Kidney (tissue), 14 donors: ENCODE measurements around the gene LACRT. TPM values are rescaled to one million over a fixed set of nuclear protein-coding genes. Genes with fewer than 3 reads are reported as not detected.

Source experiments
- DNase-seq, 5 donors: peaks; one replicate each; pipeline ENCODE4 v3.0.0-alpha.2; 2013 to 2020
- FAIRE-seq: peaks from 2 replicates; lab custom pipeline; 2012; peaks lifted over from hg19 to GRCh38; lab: Jason Lieb, UNC
- H3K27ac ChIP-seq, 2 donors: one replicate each; pipeline ENCODE4 v1.7.0; 2013; ENCODE audit warnings: low read depth in 2 of 2, low read length in 2 of 2, inconsistent platforms in 1 of 2
- H3K27me3 ChIP-seq: one replicate; pipeline ENCODE4 v1.7.1; 2013; ENCODE audit warnings: low read length, inconsistent platforms; ENCODE audit not compliant: control insufficient read depth, insufficient read depth
- H3K36me3 ChIP-seq, 3 donors: one replicate each; pipeline versions ENCODE4 v1.7.0 to v1.7.1; 2013; ENCODE audit warnings: low read length in 3 of 3, control low read depth in 1 of 3, inconsistent platforms in 1 of 3; ENCODE audit not compliant: insufficient read depth in 3 of 3, control insufficient read depth in 2 of 3
- H3K4me1 ChIP-seq, 3 donors: one replicate each; pipeline versions ENCODE4 v1.7.0 to v1.7.1; 2013; ENCODE audit warnings: low read length in 3 of 3, inconsistent platforms in 1 of 3, low read depth in 1 of 3; ENCODE audit not compliant: control insufficient read depth in 2 of 3, insufficient read depth in 2 of 3
- H3K4me3 ChIP-seq, 3 donors: one replicate each; pipeline versions ENCODE4 v1.7.0 to v1.8.1; 2013; ENCODE audit warnings: low read length in 3 of 3, control low read depth in 1 of 3, inconsistent platforms in 1 of 3
- H3K9ac ChIP-seq, 3 donors: one replicate each; pipeline versions ENCODE4 v1.7.0 to v1.7.1; 2013; ENCODE audit warnings: low read length in 3 of 3, control low read depth in 1 of 3, inconsistent platforms in 1 of 3
- H3K9me3 ChIP-seq, 3 donors: one replicate each; pipeline versions ENCODE4 v1.7.0 to v1.7.1; 2013; ENCODE audit warnings: low read length in 3 of 3, control low read depth in 1 of 3, inconsistent platforms in 1 of 3; ENCODE audit not compliant: control insufficient read depth in 2 of 3, insufficient read depth in 1 of 3
- intact Hi-C: fragments of 100-400 bp; cut with DNase I; formaldehyde crosslinking; loops from one replicate; pipeline ENCODE4 v1.11.1; 2022
- polyA plus RNA-seq: library from polyadenylated mRNA; stranded (reverse); fragments of 350-450 nt; fragmentation: Illumina TruSeq; extraction: RNeasy Lipid Tissue Mini Kit (QIAGEN cat#74804); gene quantifications from one replicate; pipeline ENCODE4 v1.2.3, GENCODE V29; 2014; ENCODE audit warnings: low read depth, low replicate concordance; ENCODE audit not compliant: insufficient read depth
- total RNA-seq: library from RNA; stranded (reverse); fragmentation: NEBNext Ultra II Directional; extraction: Animal tissue kit (Norgen Biotek cat#: 25700); gene quantifications from one replicate; pipeline ENCODE4 v1.2.1, GENCODE V29; 2021
- TF ChIP-seq, protein P1 (sequence below): IDR thresholded peaks from 3 replicates; pipeline ENCODE4 v1.5.1; 2012; ENCODE audit warnings: mild to moderate bottlenecking, moderate library complexity, borderline replicate concordance; ENCODE audit not compliant: insufficient read depth; ENCODE audit errors: extremely low read depth
- donor health status: control.
- donor health status: control.
- donor health status: control.
- donor health status: control.
- donor health status: control.
- donor health status: DM: yes; HTN: yes; CAD: no.
- donor health status: Normal renal cell carcinoma (clear cell type).

The LACRT gene
- total and polyA plus RNA-seq, 2 donors from 2014 or later: not detected

DNA sequence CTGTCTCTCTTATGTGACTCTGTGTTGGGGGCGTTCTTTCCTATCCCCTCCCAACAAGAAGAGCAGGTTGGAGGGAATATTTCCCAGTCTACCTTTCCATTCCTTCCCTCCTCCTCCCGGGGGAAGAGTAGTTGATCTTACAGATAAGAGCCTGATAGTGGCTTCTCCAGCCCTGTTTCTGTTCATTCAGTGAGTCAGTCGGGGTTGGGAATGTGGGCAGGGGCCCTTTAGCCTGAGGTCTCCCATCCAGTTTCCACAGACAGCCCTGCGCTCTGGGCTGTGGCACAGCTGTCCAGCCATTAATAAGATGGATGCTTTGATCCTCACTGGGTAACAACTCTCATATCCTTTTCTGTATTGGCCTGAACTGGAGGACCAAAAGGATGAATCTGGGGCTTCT is 28.1 kb downstream of the LACRT start:
- Histone ChIP-seq H3K9ac (no peak overlapping the region), H3K27me3 (no peaks in the 10 kb centered on the region), H3K36me3 (no peaks in the 10 kb centered on the region), H3K4me1 (no peaks in the 10 kb centered on the region), H3K9me3 (no peaks in the 10 kb centered on the region), H3K4me3 (no peak overlapping the region), H3K27ac (no peak overlapping the region)
- intact Hi-C loops: no loop called here
- DNase-seq (no peak), FAIRE-seq (no peak)
- TF ChIP-seq, protein P1, sequence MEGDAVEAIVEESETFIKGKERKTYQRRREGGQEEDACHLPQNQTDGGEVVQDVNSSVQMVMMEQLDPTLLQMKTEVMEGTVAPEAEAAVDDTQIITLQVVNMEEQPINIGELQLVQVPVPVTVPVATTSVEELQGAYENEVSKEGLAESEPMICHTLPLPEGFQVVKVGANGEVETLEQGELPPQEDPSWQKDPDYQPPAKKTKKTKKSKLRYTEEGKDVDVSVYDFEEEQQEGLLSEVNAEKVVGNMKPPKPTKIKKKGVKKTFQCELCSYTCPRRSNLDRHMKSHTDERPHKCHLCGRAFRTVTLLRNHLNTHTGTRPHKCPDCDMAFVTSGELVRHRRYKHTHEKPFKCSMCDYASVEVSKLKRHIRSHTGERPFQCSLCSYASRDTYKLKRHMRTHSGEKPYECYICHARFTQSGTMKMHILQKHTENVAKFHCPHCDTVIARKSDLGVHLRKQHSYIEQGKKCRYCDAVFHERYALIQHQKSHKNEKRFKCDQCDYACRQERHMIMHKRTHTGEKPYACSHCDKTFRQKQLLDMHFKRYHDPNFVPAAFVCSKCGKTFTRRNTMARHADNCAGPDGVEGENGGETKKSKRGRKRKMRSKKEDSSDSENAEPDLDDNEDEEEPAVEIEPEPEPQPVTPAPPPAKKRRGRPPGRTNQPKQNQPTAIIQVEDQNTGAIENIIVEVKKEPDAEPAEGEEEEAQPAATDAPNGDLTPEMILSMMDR: no peak

DNA sequence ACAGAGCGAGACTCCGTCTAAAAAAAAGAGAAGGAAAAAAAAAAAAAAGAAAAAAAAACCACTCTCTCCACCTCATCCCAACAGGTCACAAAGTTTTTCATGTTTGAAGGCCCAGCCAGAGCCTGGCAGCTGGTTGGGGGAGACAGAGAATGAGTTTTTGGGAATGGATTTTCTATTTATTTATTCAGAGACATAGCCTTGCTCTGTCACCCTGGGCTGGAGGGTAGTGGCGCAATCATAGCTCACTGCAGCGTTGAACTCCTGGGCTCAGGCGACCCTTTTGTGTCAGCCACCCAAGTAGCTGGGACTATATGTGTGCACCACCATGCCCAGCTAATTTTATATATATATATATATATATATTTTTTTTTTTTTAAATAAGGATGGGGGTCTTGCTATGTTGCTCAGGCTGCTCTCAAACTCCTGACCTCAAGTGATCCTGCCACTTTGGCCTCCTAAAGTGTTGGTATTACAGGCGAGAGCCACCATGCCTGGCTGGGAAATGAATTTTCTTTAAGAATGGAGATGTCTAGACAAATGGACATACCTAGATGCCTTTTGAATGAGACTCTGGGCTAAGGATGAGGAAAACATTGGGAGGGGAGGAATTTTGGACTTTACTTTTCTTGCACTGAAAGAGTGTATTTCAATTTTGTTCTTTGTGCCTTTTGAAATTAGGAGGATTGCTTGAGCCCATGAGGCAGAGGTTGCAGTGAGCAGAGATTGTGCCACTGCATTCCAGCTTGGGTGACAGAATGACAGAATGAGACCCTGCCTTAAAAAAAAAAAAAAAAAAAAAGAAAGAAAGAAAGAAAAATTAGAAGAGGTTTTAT is 29.3 kb downstream of the LACRT start:
- Histone ChIP-seq H3K27ac (no peak overlapping the region), H3K9me3 (no peaks in the 10 kb centered on the region), H3K4me1 (no peaks in the 10 kb centered on the region), H3K4me3 (no peak overlapping the region), H3K36me3 (no peaks in the 10 kb centered on the region), H3K9ac (no peak overlapping the region), H3K27me3 (no peaks in the 10 kb centered on the region)
- TF ChIP-seq, protein P1: no peak
- intact Hi-C loops: no loop called here
- DNase-seq (no peak), FAIRE-seq (no peak)

DNA sequence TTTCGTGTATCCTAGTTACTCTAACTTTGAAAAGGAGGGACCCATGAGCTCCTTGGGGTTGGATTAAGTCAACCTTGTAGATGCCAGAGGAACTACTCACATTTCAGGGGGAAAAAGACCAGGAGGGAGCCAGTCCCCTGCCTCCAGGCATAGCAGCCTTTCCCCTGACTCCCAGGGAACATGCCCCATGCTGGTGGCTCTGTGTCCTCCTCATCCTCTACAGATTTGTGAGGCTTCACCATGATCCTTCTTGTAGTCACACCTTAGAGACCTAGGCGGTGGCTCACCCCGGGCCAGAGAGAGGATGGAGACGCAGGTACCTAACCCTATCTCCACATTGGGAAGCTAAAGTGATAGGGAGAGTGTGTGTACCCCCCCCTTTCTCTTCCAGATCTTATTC is 30.3 kb downstream of the LACRT start:
- no peaks in the 10 kb centered on the region for H3K36me3 ChIP-seq
- no peaks in the 10 kb centered on the region for H3K27me3 ChIP-seq
- no peaks in the 10 kb centered on the region for H3K9me3 ChIP-seq
- no peak overlapping the region for H3K9ac ChIP-seq
- H3K4me1 ChIP-seq: no peaks in the 10 kb centered on the region
- DNase-seq (no peak), FAIRE-seq (no peak)
- H3K27ac ChIP-seq: no peak overlapping the region
- TF ChIP-seq, protein P1: no peak
- intact Hi-C loops: no loop called here
- H3K4me3 ChIP-seq: no peak overlapping the region

DNA sequence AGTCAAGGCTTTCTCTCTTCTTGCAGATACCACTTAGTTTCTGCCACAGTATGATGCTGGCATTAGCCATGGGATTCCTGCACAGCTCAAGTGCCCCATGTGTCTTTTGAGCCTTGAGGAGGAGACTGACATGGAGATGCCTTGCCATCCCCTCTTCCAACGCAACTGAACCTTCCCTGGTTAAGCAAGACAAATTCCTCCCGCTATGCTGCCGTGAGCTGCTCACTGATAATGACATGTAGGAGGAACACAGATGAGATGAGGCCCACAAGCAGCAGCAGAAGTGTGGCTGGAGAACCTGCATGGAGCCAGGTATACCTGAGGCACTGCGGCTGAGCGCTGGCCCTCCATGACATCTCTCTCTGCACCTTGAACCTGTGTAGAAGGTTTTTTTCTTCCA is 30.8 kb downstream of the LACRT start:
- DNase-seq: no peak
- no peaks in the 10 kb centered on the region for H3K4me1 ChIP-seq
- H3K9me3 ChIP-seq: no peaks in the 10 kb centered on the region
- H3K4me3 ChIP-seq: no peak overlapping the region
- no peaks in the 10 kb centered on the region for H3K27me3 ChIP-seq
- H3K36me3 ChIP-seq: no peaks in the 10 kb centered on the region
- intact Hi-C loops: no loop called here
- no peak overlapping the region for H3K9ac ChIP-seq
- TF ChIP-seq, protein P1: no peak
- H3K27ac ChIP-seq: no peak overlapping the region
- no peak for FAIRE-seq
